HepG2 (cell line): Measurements from ENCODE around the gene CKAP5. TPM values are rescaled to one million over a fixed set of nuclear protein-coding genes. Genes with fewer than 3 reads are reported as not detected.

Experiments
- BRD4 ChIP-seq: sonication (generic); formaldehyde crosslinking; IDR thresholded peaks from 2 replicates; pipeline ENCODE4 v1.4.0; 2020; ENCODE audit warnings: missing genetic modification reagents
- ERF ChIP-seq: IDR thresholded peaks from 2 replicates; pipeline ENCODE4 v1.6.1; 2018; ENCODE audit warnings: missing biosample characterization, missing genetic modification reagents
- FOXA3 ChIP-seq: IDR thresholded peaks from 2 replicates; pipeline ENCODE4 v1.6.1; 2016; ENCODE audit warnings: missing genetic modification reagents, missing compliant biosample characterization
- HOXA9 ChIP-seq: sonication (generic); formaldehyde crosslinking; IDR thresholded peaks from 2 replicates; pipeline ENCODE4 v1.8.1; 2022; ENCODE audit warnings: missing genetic modification reagents, mild to moderate bottlenecking, moderate library complexity, borderline replicate concordance
- KDM5A ChIP-seq: fragments of 200-600 bp; sonication (generic); IDR thresholded peaks from 2 replicates; pipeline ENCODE4 v1.7.0; 2018; ENCODE audit warnings: antibody characterized with exemption, mild to moderate bottlenecking, low read length, borderline replicate concordance
- NFYB ChIP-seq: sonication (generic); formaldehyde crosslinking; IDR thresholded peaks from 2 replicates; pipeline ENCODE4 v1.4.0; 2020; ENCODE audit warnings: missing genetic modification reagents
- RFXAP ChIP-seq: sonication (generic); formaldehyde crosslinking; IDR thresholded peaks from 2 replicates; pipeline ENCODE4 v1.4.0; 2020; ENCODE audit warnings: missing genetic modification reagents, borderline replicate concordance
- SP2 ChIP-seq: sonication (generic); formaldehyde crosslinking; IDR thresholded peaks from 2 replicates; pipeline ENCODE4 v1.5.1; 2020; ENCODE audit warnings: mild to moderate bottlenecking, missing genetic modification reagents
- SP4 ChIP-seq: sonication (generic); formaldehyde crosslinking; IDR thresholded peaks from 2 replicates; pipeline ENCODE4 v1.8.1; 2023; ENCODE audit warnings: mild to moderate bottlenecking, missing genetic modification reagents
- ZNF546 ChIP-seq: sonication (generic); formaldehyde crosslinking; conservative IDR thresholded peaks from 2 replicates; pipeline ENCODE4 v1.8.1; 2023; ENCODE audit warnings: mild to moderate bottlenecking, missing genetic modification reagents
- ZNF562 ChIP-seq: sonication (generic); formaldehyde crosslinking; IDR thresholded peaks from 2 replicates; pipeline ENCODE4 v1.8.0; 2022; ENCODE audit warnings: missing genetic modification reagents, borderline replicate concordance
- ZNF713 ChIP-seq: sonication (generic); formaldehyde crosslinking; IDR thresholded peaks from 2 replicates; pipeline ENCODE4 v1.4.0; 2020; ENCODE audit warnings: mild to moderate bottlenecking, missing genetic modification reagents
- ZNF772 ChIP-seq: sonication (generic); formaldehyde crosslinking; IDR thresholded peaks from 2 replicates; pipeline ENCODE4 v1.5.0; 2020; ENCODE audit warnings: mild to moderate bottlenecking, missing genetic modification reagents
- ZSCAN25 ChIP-seq: sonication (generic); formaldehyde crosslinking; IDR thresholded peaks from 2 replicates; pipeline ENCODE4 v1.8.0; 2022; ENCODE audit warnings: mild to moderate bottlenecking, missing genetic modification reagents
- polyA plus RNA-seq, 8 experiments: library from polyadenylated mRNA; depleted of rRNA in 3 of 8; stranded (reverse) in 7 of 8; unstranded in 1 of 8; fragments of >200 nt; fragmentation: Illumina TruSeq in 4 of 8; extraction: Trizol in 4 of 8; gene quantifications; 2 replicates each; pipeline versions ENCODE4 v1.2.1 to v1.2.3, GENCODE V29; 2011 to 2016; ENCODE audit warnings: low read depth in 4 of 8, missing spikeins in 1 of 8, mixed read lengths in 1 of 8; ENCODE audit not compliant: insufficient read depth in 1 of 8
- total RNA-seq, 5 experiments: library from RNA; depleted of rRNA; stranded (reverse); fragments of >200 nt; fragmentation: Illumina TruSeq; extraction: Trizol; gene quantifications; 2 replicates each; pipeline ENCODE4 v1.2.3, GENCODE V29; 2016; ENCODE audit warnings: low read depth in 1 of 5
- TF ChIP-seq, protein P1 (sequence below): sonication (generic); formaldehyde crosslinking; IDR thresholded peaks from 2 replicates; pipeline ENCODE4 v1.9.0; 2021; ENCODE audit warnings: missing genetic modification reagents, borderline replicate concordance
- TF ChIP-seq, protein P2 (sequence below): IDR thresholded peaks from 2 replicates; pipeline ENCODE4 v1.6.1; 2012; ENCODE audit warnings: inconsistent platforms
- TF ChIP-seq, protein P3 (sequence below): sonication (generic); formaldehyde crosslinking; IDR thresholded peaks from 2 replicates; pipeline ENCODE4 v1.5.0; 2020; ENCODE audit warnings: mild to moderate bottlenecking, missing genetic modification reagents
- TF ChIP-seq, protein P4 (sequence below): sonication (generic); formaldehyde crosslinking; IDR thresholded peaks from 2 replicates; pipeline ENCODE4 v1.4.0; 2020; ENCODE audit warnings: low read depth, missing genetic modification reagents
- TF ChIP-seq, protein P5 (sequence below): sonication (generic); formaldehyde crosslinking; IDR thresholded peaks from 2 replicates; pipeline ENCODE4 v1.5.0; 2020; ENCODE audit warnings: missing genetic modification reagents, mild to moderate bottlenecking, borderline replicate concordance

The CKAP5 gene
- total and polyA plus RNA-seq, 2 of the 13 experiments (the other 11 are each of a cell fraction or from before 2014, with no cell fraction given): 79.2 to 103 TPM

DNA sequence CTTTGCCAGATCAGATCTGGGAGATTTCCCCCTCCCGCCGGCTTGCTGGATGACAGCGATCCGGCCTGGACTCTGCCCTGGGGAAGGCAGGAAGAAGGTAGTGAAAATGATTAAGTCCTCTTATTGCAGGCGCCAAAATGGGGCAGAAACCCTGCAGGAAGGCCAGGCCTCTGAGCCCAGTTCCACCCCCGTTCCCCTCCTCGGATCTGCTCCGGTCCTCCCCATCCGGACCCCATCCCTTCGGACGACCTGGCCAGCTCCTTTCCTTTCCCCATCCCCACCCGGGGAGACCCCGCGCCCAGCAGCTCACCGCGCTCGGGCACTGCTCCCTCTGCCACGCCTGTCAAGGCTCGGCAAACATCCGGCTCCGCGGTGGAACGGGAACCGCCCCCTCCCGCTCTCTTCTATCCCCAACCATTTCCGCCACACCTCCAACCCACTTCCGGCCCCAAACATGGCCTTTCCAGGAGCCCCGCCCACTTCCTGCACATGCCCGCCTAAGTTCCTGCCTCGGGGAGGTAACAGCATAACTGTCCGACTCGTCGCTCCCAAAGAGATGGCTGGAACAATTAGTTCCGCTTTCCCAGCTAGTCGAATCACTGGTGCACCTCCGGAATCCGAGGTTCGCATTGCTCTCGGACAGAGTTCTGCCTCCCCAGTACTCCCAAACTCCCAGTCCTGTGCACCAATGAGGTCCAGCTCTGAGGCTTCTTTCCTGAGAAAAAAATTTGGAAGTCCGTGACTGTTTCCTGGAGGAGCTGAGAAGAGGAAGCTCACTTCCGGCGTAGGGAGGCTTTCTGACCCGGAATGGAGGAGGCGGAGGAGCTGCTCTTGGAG, 145.6 kb downstream of the CKAP5 start, which contains the start of the genes ARHGAP1 and ZNF408 (continued):
- TF ChIP-seq, protein P1, sequence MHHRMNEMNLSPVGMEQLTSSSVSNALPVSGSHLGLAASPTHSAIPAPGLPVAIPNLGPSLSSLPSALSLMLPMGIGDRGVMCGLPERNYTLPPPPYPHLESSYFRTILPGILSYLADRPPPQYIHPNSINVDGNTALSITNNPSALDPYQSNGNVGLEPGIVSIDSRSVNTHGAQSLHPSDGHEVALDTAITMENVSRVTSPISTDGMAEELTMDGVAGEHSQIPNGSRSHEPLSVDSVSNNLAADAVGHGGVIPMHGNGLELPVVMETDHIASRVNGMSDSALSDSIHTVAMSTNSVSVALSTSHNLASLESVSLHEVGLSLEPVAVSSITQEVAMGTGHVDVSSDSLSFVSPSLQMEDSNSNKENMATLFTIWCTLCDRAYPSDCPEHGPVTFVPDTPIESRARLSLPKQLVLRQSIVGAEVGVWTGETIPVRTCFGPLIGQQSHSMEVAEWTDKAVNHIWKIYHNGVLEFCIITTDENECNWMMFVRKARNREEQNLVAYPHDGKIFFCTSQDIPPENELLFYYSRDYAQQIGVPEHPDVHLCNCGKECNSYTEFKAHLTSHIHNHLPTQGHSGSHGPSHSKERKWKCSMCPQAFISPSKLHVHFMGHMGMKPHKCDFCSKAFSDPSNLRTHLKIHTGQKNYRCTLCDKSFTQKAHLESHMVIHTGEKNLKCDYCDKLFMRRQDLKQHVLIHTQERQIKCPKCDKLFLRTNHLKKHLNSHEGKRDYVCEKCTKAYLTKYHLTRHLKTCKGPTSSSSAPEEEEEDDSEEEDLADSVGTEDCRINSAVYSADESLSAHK (CRISPR knock-in tag): no peak
- peak; percentile 69 for TF ChIP-seq SP2 (CRISPR knock-in tag)
- no peak for TF ChIP-seq ZNF562 (CRISPR knock-in tag)
- TF ChIP-seq ZNF546 (CRISPR knock-in tag): no peak
- TF ChIP-seq KDM5A: peak; percentile 100
- peak; percentile 61; the same call in 1 of the 2 replicates for TF ChIP-seq ZNF772
- TF ChIP-seq FOXA3 (CRISPR knock-in tag): peak; percentile 83
- peak; percentile 26; the same call in 1 of the 2 replicates for TF ChIP-seq ZSCAN25
- TF ChIP-seq NFYB (CRISPR knock-in tag): peak; percentile 29; the same call in 1 of the 2 replicates
- TF ChIP-seq, protein P2, sequence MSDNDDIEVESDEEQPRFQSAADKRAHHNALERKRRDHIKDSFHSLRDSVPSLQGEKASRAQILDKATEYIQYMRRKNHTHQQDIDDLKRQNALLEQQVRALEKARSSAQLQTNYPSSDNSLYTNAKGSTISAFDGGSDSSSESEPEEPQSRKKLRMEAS: peak; percentile 82
- TF ChIP-seq SP4 (CRISPR knock-in tag): peak; percentile 71; the same call in 1 of the 2 replicates
- TF ChIP-seq, protein P3, sequence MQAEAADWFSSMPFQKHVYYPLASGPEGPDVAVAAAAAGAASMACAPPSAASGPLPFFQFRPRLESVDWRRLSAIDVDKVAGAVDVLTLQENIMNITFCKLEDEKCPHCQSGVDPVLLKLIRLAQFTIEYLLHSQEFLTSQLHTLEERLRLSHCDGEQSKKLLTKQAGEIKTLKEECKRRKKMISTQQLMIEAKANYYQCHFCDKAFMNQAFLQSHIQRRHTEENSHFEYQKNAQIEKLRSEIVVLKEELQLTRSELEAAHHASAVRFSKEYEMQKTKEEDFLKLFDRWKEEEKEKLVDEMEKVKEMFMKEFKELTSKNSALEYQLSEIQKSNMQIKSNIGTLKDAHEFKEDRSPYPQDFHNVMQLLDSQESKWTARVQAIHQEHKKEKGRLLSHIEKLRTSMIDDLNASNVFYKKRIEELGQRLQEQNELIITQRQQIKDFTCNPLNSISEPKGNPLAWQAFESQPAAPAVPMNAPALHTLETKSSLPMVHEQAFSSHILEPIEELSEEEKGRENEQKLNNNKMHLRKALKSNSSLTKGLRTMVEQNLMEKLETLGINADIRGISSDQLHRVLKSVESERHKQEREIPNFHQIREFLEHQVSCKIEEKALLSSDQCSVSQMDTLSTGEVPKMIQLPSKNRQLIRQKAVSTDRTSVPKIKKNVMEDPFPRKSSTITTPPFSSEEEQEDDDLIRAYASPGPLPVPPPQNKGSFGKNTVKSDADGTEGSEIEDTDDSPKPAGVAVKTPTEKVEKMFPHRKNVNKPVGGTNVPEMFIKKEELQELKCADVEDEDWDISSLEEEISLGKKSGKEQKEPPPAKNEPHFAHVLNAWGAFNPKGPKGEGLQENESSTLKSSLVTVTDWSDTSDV: peak; percentile 6; the same call in 1 of the 2 replicates
- TF ChIP-seq ERF (CRISPR knock-in tag): peak; percentile 61; the same call in 1 of the 2 replicates
- no peak for TF ChIP-seq BRD4 (CRISPR knock-in tag)
- no peak; the same call in 1 of the 2 replicates for TF ChIP-seq HOXA9 (CRISPR knock-in tag)
- TF ChIP-seq RFXAP (CRISPR knock-in tag): peak; percentile 46; the same call in 1 of the 2 replicates
- TF ChIP-seq, protein P4, sequence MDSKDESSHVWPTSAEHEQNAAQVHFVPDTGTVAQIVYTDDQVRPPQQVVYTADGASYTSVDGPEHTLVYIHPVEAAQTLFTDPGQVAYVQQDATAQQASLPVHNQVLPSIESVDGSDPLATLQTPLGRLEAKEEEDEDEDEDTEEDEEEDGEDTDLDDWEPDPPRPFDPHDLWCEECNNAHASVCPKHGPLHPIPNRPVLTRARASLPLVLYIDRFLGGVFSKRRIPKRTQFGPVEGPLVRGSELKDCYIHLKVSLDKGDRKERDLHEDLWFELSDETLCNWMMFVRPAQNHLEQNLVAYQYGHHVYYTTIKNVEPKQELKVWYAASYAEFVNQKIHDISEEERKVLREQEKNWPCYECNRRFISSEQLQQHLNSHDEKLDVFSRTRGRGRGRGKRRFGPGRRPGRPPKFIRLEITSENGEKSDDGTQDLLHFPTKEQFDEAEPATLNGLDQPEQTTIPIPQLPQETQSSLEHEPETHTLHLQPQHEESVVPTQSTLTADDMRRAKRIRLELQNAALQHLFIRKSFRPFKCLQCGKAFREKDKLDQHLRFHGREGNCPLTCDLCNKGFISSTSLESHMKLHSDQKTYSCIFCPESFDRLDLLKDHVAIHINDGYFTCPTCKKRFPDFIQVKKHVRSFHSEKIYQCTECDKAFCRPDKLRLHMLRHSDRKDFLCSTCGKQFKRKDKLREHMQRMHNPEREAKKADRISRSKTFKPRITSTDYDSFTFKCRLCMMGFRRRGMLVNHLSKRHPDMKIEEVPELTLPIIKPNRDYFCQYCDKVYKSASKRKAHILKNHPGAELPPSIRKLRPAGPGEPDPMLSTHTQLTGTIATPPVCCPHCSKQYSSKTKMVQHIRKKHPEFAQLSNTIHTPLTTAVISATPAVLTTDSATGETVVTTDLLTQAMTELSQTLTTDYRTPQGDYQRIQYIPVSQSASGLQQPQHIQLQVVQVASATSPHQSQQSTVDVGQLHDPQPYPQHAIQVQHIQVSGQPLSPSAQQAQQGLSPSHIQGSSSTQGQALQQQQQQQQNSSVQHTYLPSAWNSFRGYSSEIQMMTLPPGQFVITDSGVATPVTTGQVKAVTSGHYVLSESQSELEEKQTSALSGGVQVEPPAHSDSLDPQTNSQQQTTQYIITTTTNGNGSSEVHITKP (CRISPR knock-in tag): peak; percentile 45; the same call in 1 of the 2 replicates
- TF ChIP-seq ZNF713 (CRISPR knock-in tag): peak; percentile 34; the same call in 1 of the 2 replicates
- TF ChIP-seq, protein P5, sequence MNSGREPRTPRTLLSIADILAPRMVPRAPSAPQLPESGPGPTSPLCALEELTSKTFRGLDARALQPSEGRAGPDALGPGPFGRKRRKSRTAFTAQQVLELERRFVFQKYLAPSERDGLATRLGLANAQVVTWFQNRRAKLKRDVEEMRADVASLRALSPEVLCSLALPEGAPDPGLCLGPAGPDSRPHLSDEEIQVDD (CRISPR knock-in tag): 0 out of 2 replicates have a peak, but pooled peaks have one; percentile 23
- TF ChIP-seq, all 625 proteins: peak for 308
